Measurements from ENCODE around the gene CXCL3.

- no peak for TF ChIP-seq POLR2A (IDR thresholded peaks at IDR 0.05; ENCODE audit: low read depth, low read length)
- TF ChIP-seq CTCF (IDR thresholded peaks at IDR 0.05 in 2 of 3, conservative IDR thresholded peaks at IDR 0.05 in 1 of 3; ENCODE audit: control insufficient read depth in 2 of 3, extremely low read depth in 1 of 3, insufficient read depth in 1 of 3, low read depth in 3 of 3, low read length in 3 of 3), result no peak
- no peak for TF ChIP-seq MAX (IDR thresholded peaks at IDR 0.05; ENCODE audit: low read depth, low read length)
- TF ChIP-seq ZBTB33 (IDR thresholded peaks at IDR 0.05), result no peak
- no peak for TF ChIP-seq SMARCA5 (IDR thresholded peaks at IDR 0.05)
- TF ChIP-seq EZH2 (IDR thresholded peaks at IDR 0.05; ENCODE audit: borderline replicate concordance, control insufficient read depth, low read depth, low read length), result no peak
- no peak for TF ChIP-seq POLR2AphosphoS5 (IDR thresholded peaks at IDR 0.05; ENCODE audit: low read length)
- no peak for TF ChIP-seq CHD2 (IDR thresholded peaks at IDR 0.05; ENCODE audit: borderline replicate concordance, low read depth, low read length)
- no peak for TF ChIP-seq MXI1 (IDR thresholded peaks at IDR 0.05; ENCODE audit: low read depth, low read length)
- TF ChIP-seq REST (IDR thresholded peaks at IDR 0.05; ENCODE audit: low read depth, low read length), result no peak
Measured at GRCh38 chr4:74045772-74046171, 7.3 kb upstream of the CXCL3 start.
